Astrocyte (in vitro differentiated cells and primary cell): ENCODE results near the gene ZNF749.
"Not testable (repeated sequence)": the region's sequence is repeated elsewhere in the genome, so short reads cannot be mapped to it uniquely, and the experiment has no call there.

Experiments used
- CTCF ChIP-seq: IDR thresholded peaks from 2 replicates; pipeline ENCODE4 v1.5.1; 2011; ENCODE audit warnings: low read depth, mild to moderate bottlenecking, inconsistent platforms, low read length, moderate library complexity; ENCODE audit not compliant: insufficient read depth
- EZH2 ChIP-seq: IDR thresholded peaks from 2 replicates; pipeline ENCODE4 v1.6.1; 2012; ENCODE audit warnings: mild to moderate bottlenecking, low read length, inconsistent platforms; ENCODE audit not compliant: insufficient read depth

GRCh38 chr19:57487477-57488298 is 52.6 kb downstream of the ZNF749 start, which contains the start of gene ZNF419:
- TF ChIP-seq EZH2, CTCF: not testable (repeated sequence)
